Osteocyte (in vitro differentiated cells): ENCODE results near the gene ATG4A. TPM values are rescaled to one million over a fixed set of nuclear protein-coding genes. Genes with fewer than 3 reads are reported as not detected.

Experiments
- DNase-seq: peaks from one replicate; pipeline ENCODE4 v3.0.0; 2021; ENCODE audit warnings: mixed read lengths; ENCODE audit not compliant: unreplicated experiment; ENCODE audit errors: extremely low spot score
- H3K27ac Mint-ChIP-seq: one replicate; pipeline ENCODE4 v1.8.0; 2021; ENCODE audit warnings: mild to moderate bottlenecking, mixed read lengths; ENCODE audit not compliant: unreplicated experiment
- H3K27me3 Mint-ChIP-seq: one replicate; pipeline ENCODE4 v1.8.0; 2021; ENCODE audit warnings: mixed read lengths; ENCODE audit not compliant: unreplicated experiment
- H3K36me3 Mint-ChIP-seq: one replicate; pipeline ENCODE4 v1.8.0; 2021; ENCODE audit warnings: mixed read lengths; ENCODE audit not compliant: unreplicated experiment
- H3K4me1 Mint-ChIP-seq: one replicate; pipeline ENCODE4 v1.8.0; 2021; ENCODE audit warnings: mixed read lengths; ENCODE audit not compliant: unreplicated experiment
- H3K4me3 Mint-ChIP-seq: one replicate; pipeline ENCODE4 v1.8.0; 2021; ENCODE audit warnings: mild to moderate bottlenecking, moderate library complexity, mixed read lengths; ENCODE audit not compliant: unreplicated experiment
- H3K9me3 Mint-ChIP-seq: one replicate; pipeline ENCODE4 v1.8.0; 2021; ENCODE audit warnings: mixed read lengths; ENCODE audit not compliant: unreplicated experiment
- total RNA-seq: library from RNA; stranded (reverse); gene quantifications from 2 replicates; pipeline ENCODE4 v1.2.1, GENCODE V29; 2021
- TF ChIP-seq, protein P1 (sequence below): fragments of 200-600 bp; sonication (generic); IDR thresholded peaks from 2 replicates; pipeline ENCODE4 v1.5.0; 2021; ENCODE audit warnings: antibody characterized with exemption, mild to moderate bottlenecking, moderate library complexity

ATG4A gene
- total RNA-seq, 1 donor from 2014 or later, result 14.2 TPM

DNA sequence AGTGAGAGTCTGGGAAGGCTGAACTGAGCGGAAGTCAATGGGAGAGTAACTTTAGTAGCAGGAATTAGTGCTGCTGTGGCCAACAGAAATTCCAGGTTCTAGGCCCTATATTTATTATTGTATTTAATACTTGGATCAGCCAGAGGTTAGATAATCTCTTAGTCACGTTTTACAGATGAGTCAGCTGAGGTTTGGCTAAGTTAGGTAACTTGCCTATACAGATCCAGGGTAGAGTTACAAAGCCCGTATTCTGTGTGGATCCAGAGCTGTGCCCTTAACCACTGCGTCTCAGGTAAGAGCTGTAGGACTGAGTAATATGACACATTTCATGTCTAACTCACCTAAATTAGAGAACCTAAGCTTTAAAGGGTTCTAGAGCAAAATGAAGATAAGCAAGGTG lies 20.7 kb upstream of the ATG4A start:
- no peak for DNase-seq
- H3K36me3 Mint-ChIP-seq, result no peaks in the 10 kb centered on the region
- no peaks in the 10 kb centered on the region for H3K4me1 Mint-ChIP-seq
- no peak overlapping the region for H3K4me3 Mint-ChIP-seq
- no peaks in the 10 kb centered on the region for H3K9me3 Mint-ChIP-seq
- TF ChIP-seq, protein P1, sequence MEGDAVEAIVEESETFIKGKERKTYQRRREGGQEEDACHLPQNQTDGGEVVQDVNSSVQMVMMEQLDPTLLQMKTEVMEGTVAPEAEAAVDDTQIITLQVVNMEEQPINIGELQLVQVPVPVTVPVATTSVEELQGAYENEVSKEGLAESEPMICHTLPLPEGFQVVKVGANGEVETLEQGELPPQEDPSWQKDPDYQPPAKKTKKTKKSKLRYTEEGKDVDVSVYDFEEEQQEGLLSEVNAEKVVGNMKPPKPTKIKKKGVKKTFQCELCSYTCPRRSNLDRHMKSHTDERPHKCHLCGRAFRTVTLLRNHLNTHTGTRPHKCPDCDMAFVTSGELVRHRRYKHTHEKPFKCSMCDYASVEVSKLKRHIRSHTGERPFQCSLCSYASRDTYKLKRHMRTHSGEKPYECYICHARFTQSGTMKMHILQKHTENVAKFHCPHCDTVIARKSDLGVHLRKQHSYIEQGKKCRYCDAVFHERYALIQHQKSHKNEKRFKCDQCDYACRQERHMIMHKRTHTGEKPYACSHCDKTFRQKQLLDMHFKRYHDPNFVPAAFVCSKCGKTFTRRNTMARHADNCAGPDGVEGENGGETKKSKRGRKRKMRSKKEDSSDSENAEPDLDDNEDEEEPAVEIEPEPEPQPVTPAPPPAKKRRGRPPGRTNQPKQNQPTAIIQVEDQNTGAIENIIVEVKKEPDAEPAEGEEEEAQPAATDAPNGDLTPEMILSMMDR, result no peak
- H3K27ac Mint-ChIP-seq, result no peak overlapping the region
- H3K27me3 Mint-ChIP-seq, result peaks cover 74% of the 10 kb centered on the region

GRCh38 chrX:108071578-108071977 lies 20.0 kb upstream of the ATG4A start:
- Mint-ChIP-seq H3K36me3 (no peaks in the 10 kb centered on the region), H3K4me1 (no peaks in the 10 kb centered on the region), H3K9me3 (no peaks in the 10 kb centered on the region), H3K4me3 (no peak overlapping the region), H3K27ac (no peak overlapping the region), H3K27me3 (peaks cover 70% of the 10 kb centered on the region)
- DNase-seq, result no peak
- TF ChIP-seq, protein P1, result no peak

GRCh38 chrX:108072746-108073145 lies 18.8 kb upstream of the ATG4A start:
- no peaks in the 10 kb centered on the region for H3K4me1 Mint-ChIP-seq
- H3K27me3 Mint-ChIP-seq, result peaks cover 59% of the 10 kb centered on the region
- H3K36me3 Mint-ChIP-seq, result no peaks in the 10 kb centered on the region
- TF ChIP-seq, protein P1, result no peak
- H3K4me3 Mint-ChIP-seq, result no peak overlapping the region
- H3K27ac Mint-ChIP-seq, result no peak overlapping the region
- DNase-seq, result no peak
- no peaks in the 10 kb centered on the region for H3K9me3 Mint-ChIP-seq

DNA sequence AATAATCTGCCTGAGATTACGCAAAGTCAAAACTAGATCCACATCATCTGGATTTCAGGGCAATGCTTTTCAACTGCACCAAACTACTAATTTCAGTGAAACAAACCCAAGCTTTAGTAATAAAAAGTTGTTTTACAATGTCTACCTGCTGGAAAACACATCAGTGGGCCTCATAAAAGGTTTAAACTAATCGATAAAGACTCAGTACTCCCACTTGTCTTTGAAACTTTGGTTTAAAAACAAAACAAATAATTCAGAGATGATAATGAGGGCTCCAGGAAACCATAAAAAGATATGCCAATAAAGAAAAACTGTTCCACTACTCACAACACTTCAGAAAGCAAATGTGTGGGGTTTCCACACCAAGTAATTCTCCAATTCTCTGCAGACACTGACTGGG lies 10.5 kb upstream of the ATG4A start:
- Mint-ChIP-seq H3K36me3 (peaks cover 20% of the 10 kb centered on the region), H3K27ac (no peak overlapping the region), H3K27me3 (peaks cover 17% of the 10 kb centered on the region), H3K4me1 (no peaks in the 10 kb centered on the region), H3K4me3 (no peak overlapping the region), H3K9me3 (no peaks in the 10 kb centered on the region)
- no peak for DNase-seq
- TF ChIP-seq, protein P1, result no peak

DNA sequence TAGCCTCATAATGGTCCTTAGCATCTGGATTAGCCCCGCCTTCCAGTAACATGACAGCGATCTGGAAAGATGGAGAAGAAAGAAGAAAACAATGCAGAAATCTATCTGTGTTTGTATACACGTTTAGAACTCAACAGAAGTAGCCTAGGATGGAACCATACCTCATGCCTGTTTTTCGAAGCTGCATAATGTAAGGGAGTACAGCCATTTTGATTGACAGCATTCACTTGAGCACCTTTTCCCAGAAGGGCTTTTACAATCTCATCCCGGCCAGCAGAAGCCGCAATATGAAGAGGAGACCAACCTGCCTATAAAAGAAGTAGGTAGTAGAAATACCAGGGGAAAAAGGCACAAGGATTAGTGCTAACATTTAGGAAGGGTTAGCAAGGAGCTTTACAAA lies 3.8 kb upstream of the ATG4A start:
- Mint-ChIP-seq H3K27ac (no peak overlapping the region), H3K4me1 (peaks cover 12% of the 10 kb centered on the region), H3K27me3 (no peaks in the 10 kb centered on the region), H3K4me3 (no peak overlapping the region), H3K36me3 (peaks cover 33% of the 10 kb centered on the region), H3K9me3 (no peaks in the 10 kb centered on the region)
- TF ChIP-seq, protein P1, result no peak
- DNase-seq, result no peak
